ENCODE results near the gene COG8. TPM values are rescaled to one million over a fixed set of nuclear protein-coding genes. Genes with fewer than 3 reads are reported as not detected.

The COG8 gene
- total RNA-seq, 1 experiment from 2014 or later, result 41.9 TPM

DNA sequence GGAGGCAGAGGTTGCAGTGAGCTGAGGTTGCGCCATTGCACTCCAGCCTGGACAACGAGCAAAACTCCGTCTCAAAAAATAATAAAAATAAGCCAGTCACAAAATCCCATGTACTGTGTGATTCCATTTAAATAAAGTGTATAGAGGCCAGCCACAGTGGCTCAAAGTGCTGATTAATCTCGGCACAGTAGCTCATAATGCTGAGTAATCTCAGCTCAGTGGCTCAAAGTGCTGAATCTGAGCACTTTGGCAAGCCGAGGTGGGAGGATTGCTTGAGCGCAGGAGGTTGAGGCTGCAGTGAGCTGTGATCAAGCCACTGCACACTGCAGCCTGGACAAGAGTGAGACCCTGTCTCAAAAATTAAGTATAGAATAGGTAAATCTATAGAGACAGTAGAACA lies 7.3 kb upstream of the COG8 start:
- BruUV-seq (replicated peaks), result no TSS peak
- ChIA-PET POLR2A (ENCODE audit: unreplicated experiment) (no interaction called here), CTCF (no interaction called here)
- Histone ChIP-seq H3K27ac (no peak overlapping the region), H3K27me3 (ENCODE audit: insufficient read depth, low read depth) (no peaks in the 10 kb centered on the region), H3K4me1 (replicated peaks; ENCODE audit: insufficient read depth) (no peaks in the 10 kb centered on the region), H3K9me3 (ENCODE audit: insufficient read depth, low read depth) (no peaks in the 10 kb centered on the region), H3F3A (ENCODE audit: insufficient read depth, low read depth) (peaks cover 30% of the 10 kb centered on the region), H3K9me2 (ENCODE audit: insufficient read depth) (no peaks in the 10 kb centered on the region), H4K20me1 (ENCODE audit: insufficient read depth) (0 out of 2 replicates have a peak, but pooled peaks cover 4% of the 10 kb centered on the region), H3K4me3 (no peak overlapping the region), H3K79me2 (ENCODE audit: low read depth) (peaks cover 6% of the 10 kb centered on the region), H3K4me2 (no peak overlapping the region), H3K36me3 (ENCODE audit: low read depth) (peaks cover 10% of the 10 kb centered on the region; the same call in 1 of the 2 replicates), H2AFZ (no peak overlapping the region)
- no peak for DNase-seq
- intact Hi-C loops (cut with micrococcal nuclease; ENCODE audit: unreplicated experiment), result no loop called here
- TF ChIP-seq EZH2 (IDR thresholded peaks at IDR 0.05; ENCODE audit: low read depth), result no peak
- TF ChIP-seq, protein P1, sequence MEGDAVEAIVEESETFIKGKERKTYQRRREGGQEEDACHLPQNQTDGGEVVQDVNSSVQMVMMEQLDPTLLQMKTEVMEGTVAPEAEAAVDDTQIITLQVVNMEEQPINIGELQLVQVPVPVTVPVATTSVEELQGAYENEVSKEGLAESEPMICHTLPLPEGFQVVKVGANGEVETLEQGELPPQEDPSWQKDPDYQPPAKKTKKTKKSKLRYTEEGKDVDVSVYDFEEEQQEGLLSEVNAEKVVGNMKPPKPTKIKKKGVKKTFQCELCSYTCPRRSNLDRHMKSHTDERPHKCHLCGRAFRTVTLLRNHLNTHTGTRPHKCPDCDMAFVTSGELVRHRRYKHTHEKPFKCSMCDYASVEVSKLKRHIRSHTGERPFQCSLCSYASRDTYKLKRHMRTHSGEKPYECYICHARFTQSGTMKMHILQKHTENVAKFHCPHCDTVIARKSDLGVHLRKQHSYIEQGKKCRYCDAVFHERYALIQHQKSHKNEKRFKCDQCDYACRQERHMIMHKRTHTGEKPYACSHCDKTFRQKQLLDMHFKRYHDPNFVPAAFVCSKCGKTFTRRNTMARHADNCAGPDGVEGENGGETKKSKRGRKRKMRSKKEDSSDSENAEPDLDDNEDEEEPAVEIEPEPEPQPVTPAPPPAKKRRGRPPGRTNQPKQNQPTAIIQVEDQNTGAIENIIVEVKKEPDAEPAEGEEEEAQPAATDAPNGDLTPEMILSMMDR (conservative IDR thresholded peaks at IDR 0.05), result no peak

DNA sequence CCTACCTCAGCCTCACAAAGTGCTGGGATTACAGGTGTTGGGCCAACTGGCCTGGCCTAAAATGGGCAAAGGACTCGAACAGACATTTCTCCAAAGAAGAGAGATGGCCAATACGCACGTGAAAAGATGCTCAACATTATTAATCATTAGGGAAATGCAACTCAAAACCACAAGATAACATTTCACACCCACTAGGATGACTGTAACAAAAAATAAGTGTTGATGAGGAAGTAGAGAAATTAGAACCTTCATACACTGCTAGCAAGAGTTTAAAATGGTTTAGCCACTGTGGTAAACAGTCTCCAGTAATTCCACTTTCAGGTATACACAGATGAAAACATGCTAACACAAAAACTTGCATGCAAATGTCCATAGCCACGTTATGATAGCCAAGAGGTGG lies 6.6 kb upstream of the COG8 start:
- BruUV-seq (replicated peaks), result no TSS peak
- intact Hi-C loops (cut with micrococcal nuclease; ENCODE audit: unreplicated experiment), result no loop called here
- Histone ChIP-seq H2AFZ (no peak overlapping the region), H3K4me3 (no peak overlapping the region), H3F3A (ENCODE audit: insufficient read depth, low read depth) (peaks cover 37% of the 10 kb centered on the region), H3K27me3 (ENCODE audit: insufficient read depth, low read depth) (no peaks in the 10 kb centered on the region), H3K9me3 (ENCODE audit: insufficient read depth, low read depth) (no peaks in the 10 kb centered on the region), H3K27ac (no peak overlapping the region), H3K9me2 (ENCODE audit: insufficient read depth) (no peaks in the 10 kb centered on the region), H3K79me2 (ENCODE audit: low read depth) (peaks cover 14% of the 10 kb centered on the region), H3K4me1 (replicated peaks; ENCODE audit: insufficient read depth) (peaks cover 3% of the 10 kb centered on the region), H3K4me2 (no peak overlapping the region), H3K36me3 (ENCODE audit: low read depth) (peaks cover 17% of the 10 kb centered on the region; the same call in 1 of the 2 replicates), H4K20me1 (ENCODE audit: insufficient read depth) (0 out of 2 replicates have a peak, but pooled peaks cover 4% of the 10 kb centered on the region)
- POLR2A ChIA-PET (ENCODE audit: unreplicated experiment), result no interaction called here
- DNase-seq, result no peak
- no peak for TF ChIP-seq EZH2 (IDR thresholded peaks at IDR 0.05; ENCODE audit: low read depth)
- TF ChIP-seq, protein P1 (conservative IDR thresholded peaks at IDR 0.05), result no peak
- CTCF ChIA-PET, result no interaction called here

GRCh38 chr16:69344171-69344570 lies 4.8 kb upstream of the COG8 start:
- Histone ChIP-seq H3K27me3 (ENCODE audit: insufficient read depth, low read depth) (no peaks in the 10 kb centered on the region), H3K79me2 (ENCODE audit: low read depth) (peaks cover 27% of the 10 kb centered on the region), H3K4me1 (replicated peaks; ENCODE audit: insufficient read depth) (peaks cover 8% of the 10 kb centered on the region), H3K4me3 (no peak overlapping the region), H2AFZ (no peak overlapping the region), H3K27ac (no peak overlapping the region), H3K9me3 (ENCODE audit: insufficient read depth, low read depth) (no peaks in the 10 kb centered on the region), H4K20me1 (ENCODE audit: insufficient read depth) (0 out of 2 replicates have a peak, but pooled peaks cover 4% of the 10 kb centered on the region), H3K9me2 (ENCODE audit: insufficient read depth) (no peaks in the 10 kb centered on the region), H3K4me2 (no peak overlapping the region), H3K36me3 (ENCODE audit: low read depth) (peaks cover 18% of the 10 kb centered on the region; the same call in 1 of the 2 replicates), H3F3A (ENCODE audit: insufficient read depth, low read depth) (peaks cover 44% of the 10 kb centered on the region)
- BruUV-seq (replicated peaks), result no TSS peak
- ChIA-PET POLR2A (ENCODE audit: unreplicated experiment) (no interaction called here), CTCF (no interaction called here)
- DNase-seq, result no peak
- TF ChIP-seq, protein P1 (conservative IDR thresholded peaks at IDR 0.05), result no peak
- no peak for TF ChIP-seq EZH2 (IDR thresholded peaks at IDR 0.05; ENCODE audit: low read depth)
- intact Hi-C loops (cut with micrococcal nuclease; ENCODE audit: unreplicated experiment), result no loop called here
